SKM-1 treated with dmso at 0.1 percent for 144 hours (cell line): ENCODE data around the gene R3HDM1.
"Not testable (repeated sequence)": the region's sequence is repeated elsewhere in the genome, so short reads cannot be mapped to it uniquely, and the experiment has no call there.

ENCODE experiments used
- DNase-seq: peaks from one replicate; lab custom pipeline; 2025; ENCODE audit not compliant: unreplicated experiment; lab: John Stamatoyannopoulos, UW

R3HDM1 gene

GRCh38 chr2:135563793-135564192 lies 32.5 kb downstream of the R3HDM1 start:
- DNase-seq, result no peak

GRCh38 chr2:135570884-135571283 lies 39.6 kb downstream of the R3HDM1 start:
- DNase-seq, result no peak

- no peak for DNase-seq
These were observed 42.3 kb downstream of the R3HDM1 start for GRCh38 chr2:135573620-135574019.

GRCh38 chr2:135581282-135581681 lies 50.0 kb downstream of the R3HDM1 start:
- no peak for DNase-seq

GRCh38 chr2:135582383-135582782 lies 51.1 kb downstream of the R3HDM1 start:
- DNase-seq, result no peak

- no peak for DNase-seq
These were observed 54.3 kb downstream of the R3HDM1 start for GRCh38 chr2:135585586-135585985.

GRCh38 chr2:135586148-135586547 lies 54.9 kb downstream of the R3HDM1 start:
- no peak for DNase-seq

- DNase-seq, result no peak
These were observed 56.7 kb downstream of the R3HDM1 start for GRCh38 chr2:135587958-135588357.

- no peak for DNase-seq
These were observed 59.5 kb downstream of the R3HDM1 start for GRCh38 chr2:135590619-135591260.

GRCh38 chr2:135600915-135601314 lies 69.6 kb downstream of the R3HDM1 start:
- DNase-seq, result no peak

- DNase-seq, result no peak
These were observed 72.3 kb downstream of the R3HDM1 start for GRCh38 chr2:135603543-135603942.

GRCh38 chr2:135607561-135607960 lies 76.3 kb downstream of the R3HDM1 start:
- DNase-seq, result no peak

GRCh38 chr2:135612319-135612718 lies 81.0 kb downstream of the R3HDM1 start:
- no peak for DNase-seq

GRCh38 chr2:135615404-135615803 lies 84.1 kb downstream of the R3HDM1 start:
- no peak for DNase-seq

- no peak for DNase-seq
These were observed 86.3 kb downstream of the R3HDM1 start for GRCh38 chr2:135617501-135618015.

- no peak for DNase-seq
These were observed 88.9 kb downstream of the R3HDM1 start for GRCh38 chr2:135620198-135620597.

GRCh38 chr2:135629520-135629919 lies 98.2 kb downstream of the R3HDM1 start:
- no peak for DNase-seq

- DNase-seq, result not testable (repeated sequence)
These were observed 98.8 kb downstream of the R3HDM1 start for GRCh38 chr2:135630034-135630433.

GRCh38 chr2:135630488-135630887 lies 99.2 kb downstream of the R3HDM1 start:
- DNase-seq, result no peak

- no peak for DNase-seq
These were observed 102.3 kb downstream of the R3HDM1 start for GRCh38 chr2:135633582-135633981.

GRCh38 chr2:135635212-135635835 lies 104.0 kb downstream of the R3HDM1 start:
- DNase-seq, result no peak

GRCh38 chr2:135636982-135637381 lies 105.7 kb downstream of the R3HDM1 start:
- no peak for DNase-seq
